WTC11 (cell line): ENCODE results near the gene COL21A1.

Source experiments
- ATF2 ChIP-seq: sonication (generic); formaldehyde crosslinking; IDR thresholded peaks from 2 replicates; pipeline ENCODE4 v1.8.1; 2022; ENCODE audit warnings: low read depth, missing genetic modification reagents, borderline replicate concordance
- ATF3 ChIP-seq: sonication (generic); formaldehyde crosslinking; conservative IDR thresholded peaks from 2 replicates; pipeline ENCODE4 v1.8.1; 2022; ENCODE audit warnings: mild to moderate bottlenecking, missing genetic modification reagents
- CREM ChIP-seq: sonication (generic); formaldehyde crosslinking; IDR thresholded peaks from 2 replicates; pipeline ENCODE4 v1.8.1; 2022; ENCODE audit warnings: mild to moderate bottlenecking, missing genetic modification reagents, moderate library complexity
- CTCF ChIP-seq: fragments of 200-600 bp; IDR thresholded peaks from 2 replicates; pipeline ENCODE4 v1.8.0; 2022; ENCODE audit warnings: antibody characterized with exemption
- SMAD4 ChIP-seq: sonication (generic); formaldehyde crosslinking; IDR thresholded peaks from 2 replicates; pipeline ENCODE4 v1.8.0; 2022; ENCODE audit warnings: mild to moderate bottlenecking, missing genetic modification reagents
- TEAD1 ChIP-seq: sonication (generic); formaldehyde crosslinking; IDR thresholded peaks from 2 replicates; pipeline ENCODE4 v1.8.0; 2022; ENCODE audit warnings: mild to moderate bottlenecking, missing genetic modification reagents
- ZBTB21 ChIP-seq: sonication (generic); formaldehyde crosslinking; IDR thresholded peaks from 2 replicates; pipeline ENCODE4 v1.8.1; 2023; ENCODE audit warnings: mild to moderate bottlenecking, missing genetic modification reagents, borderline replicate concordance
- ZNF121 ChIP-seq: sonication (generic); formaldehyde crosslinking; IDR thresholded peaks from 2 replicates; pipeline ENCODE4 v1.8.0; 2023; ENCODE audit warnings: missing genetic modification reagents
- ZNF232 ChIP-seq: sonication (generic); formaldehyde crosslinking; IDR thresholded peaks from 2 replicates; pipeline ENCODE4 v1.8.0; 2022; ENCODE audit warnings: mild to moderate bottlenecking, missing genetic modification reagents
- TF ChIP-seq, protein P1 (sequence below): sonication (generic); formaldehyde crosslinking; IDR thresholded peaks from 2 replicates; pipeline ENCODE4 v1.8.0; 2023; ENCODE audit warnings: missing genetic modification reagents
- TF ChIP-seq, protein P2 (sequence below): sonication (generic); formaldehyde crosslinking; IDR thresholded peaks from 2 replicates; pipeline ENCODE4 v1.8.1; 2023; ENCODE audit warnings: mild to moderate bottlenecking, moderate library complexity, missing genetic modification reagents
- TF ChIP-seq, protein P3 (sequence below): sonication (generic); formaldehyde crosslinking; IDR thresholded peaks from 2 replicates; pipeline ENCODE4 v1.8.1; 2022; ENCODE audit warnings: low read depth, mild to moderate bottlenecking, moderate library complexity, missing genetic modification reagents, borderline replicate concordance

- TF ChIP-seq, protein P1, sequence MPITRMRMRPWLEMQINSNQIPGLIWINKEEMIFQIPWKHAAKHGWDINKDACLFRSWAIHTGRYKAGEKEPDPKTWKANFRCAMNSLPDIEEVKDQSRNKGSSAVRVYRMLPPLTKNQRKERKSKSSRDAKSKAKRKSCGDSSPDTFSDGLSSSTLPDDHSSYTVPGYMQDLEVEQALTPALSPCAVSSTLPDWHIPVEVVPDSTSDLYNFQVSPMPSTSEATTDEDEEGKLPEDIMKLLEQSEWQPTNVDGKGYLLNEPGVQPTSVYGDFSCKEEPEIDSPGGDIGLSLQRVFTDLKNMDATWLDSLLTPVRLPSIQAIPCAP (CRISPR knock-in tag): no peak
- TF ChIP-seq, protein P2, sequence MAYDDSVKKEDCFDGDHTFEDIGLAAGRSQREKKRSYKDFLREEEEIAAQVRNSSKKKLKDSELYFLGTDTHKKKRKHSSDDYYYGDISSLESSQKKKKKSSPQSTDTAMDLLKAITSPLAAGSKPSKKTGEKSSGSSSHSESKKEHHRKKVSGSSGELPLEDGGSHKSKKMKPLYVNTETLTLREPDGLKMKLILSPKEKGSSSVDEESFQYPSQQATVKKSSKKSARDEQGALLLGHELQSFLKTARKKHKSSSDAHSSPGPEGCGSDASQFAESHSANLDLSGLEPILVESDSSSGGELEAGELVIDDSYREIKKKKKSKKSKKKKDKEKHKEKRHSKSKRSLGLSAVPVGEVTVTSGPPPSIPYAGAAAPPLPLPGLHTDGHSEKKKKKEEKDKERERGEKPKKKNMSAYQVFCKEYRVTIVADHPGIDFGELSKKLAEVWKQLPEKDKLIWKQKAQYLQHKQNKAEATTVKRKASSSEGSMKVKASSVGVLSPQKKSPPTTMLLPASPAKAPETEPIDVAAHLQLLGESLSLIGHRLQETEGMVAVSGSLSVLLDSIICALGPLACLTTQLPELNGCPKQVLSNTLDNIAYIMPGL (CRISPR knock-in tag): no peak
- no peak for TF ChIP-seq CTCF
- no peak for TF ChIP-seq ZNF232 (CRISPR knock-in tag)
- no peak for TF ChIP-seq ATF3 (CRISPR knock-in tag)
- TF ChIP-seq, protein P3, sequence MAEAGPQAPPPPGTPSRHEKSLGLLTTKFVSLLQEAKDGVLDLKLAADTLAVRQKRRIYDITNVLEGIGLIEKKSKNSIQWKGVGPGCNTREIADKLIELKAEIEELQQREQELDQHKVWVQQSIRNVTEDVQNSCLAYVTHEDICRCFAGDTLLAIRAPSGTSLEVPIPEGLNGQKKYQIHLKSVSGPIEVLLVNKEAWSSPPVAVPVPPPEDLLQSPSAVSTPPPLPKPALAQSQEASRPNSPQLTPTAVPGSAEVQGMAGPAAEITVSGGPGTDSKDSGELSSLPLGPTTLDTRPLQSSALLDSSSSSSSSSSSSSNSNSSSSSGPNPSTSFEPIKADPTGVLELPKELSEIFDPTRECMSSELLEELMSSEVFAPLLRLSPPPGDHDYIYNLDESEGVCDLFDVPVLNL (CRISPR knock-in tag): no peak
- TF ChIP-seq TEAD1 (CRISPR knock-in tag): no peak
- TF ChIP-seq ZNF121 (CRISPR knock-in tag): no peak
- TF ChIP-seq ATF2 (CRISPR knock-in tag): no peak
- no peak for TF ChIP-seq ZBTB21 (CRISPR knock-in tag)
- no peak for TF ChIP-seq CREM (CRISPR knock-in tag)
- TF ChIP-seq SMAD4 (CRISPR knock-in tag): no peak
These were observed 237.7 kb downstream of the COL21A1 start for GRCh38 chr6:56009636-56010035.
